Measurements from ENCODE around the gene AKIP1.

- TF ChIP-seq CTCF (IDR thresholded peaks at IDR 0.05), result peak; percentile 17 to 74 (median 62)
- no peak for TF ChIP-seq POLR2A (IDR thresholded peaks at IDR 0.05)
Observed at GRCh38 chr11:8959546-8960166, 48.7 kb downstream of the AKIP1 start.
